ENCODE results near the gene PDHB. TPM values are rescaled to one million over a fixed set of nuclear protein-coding genes. Genes with fewer than 3 reads are reported as not detected.

The PDHB gene
- polyA plus RNA-seq, 3 donors: 30.5 to 125 (median 112) TPM

- TF ChIP-seq CTCF (IDR thresholded peaks at IDR 0.05): no peak
These were observed 15.4 kb downstream of the PDHB start for GRCh38 chr3:58418227-58418626.

DNA sequence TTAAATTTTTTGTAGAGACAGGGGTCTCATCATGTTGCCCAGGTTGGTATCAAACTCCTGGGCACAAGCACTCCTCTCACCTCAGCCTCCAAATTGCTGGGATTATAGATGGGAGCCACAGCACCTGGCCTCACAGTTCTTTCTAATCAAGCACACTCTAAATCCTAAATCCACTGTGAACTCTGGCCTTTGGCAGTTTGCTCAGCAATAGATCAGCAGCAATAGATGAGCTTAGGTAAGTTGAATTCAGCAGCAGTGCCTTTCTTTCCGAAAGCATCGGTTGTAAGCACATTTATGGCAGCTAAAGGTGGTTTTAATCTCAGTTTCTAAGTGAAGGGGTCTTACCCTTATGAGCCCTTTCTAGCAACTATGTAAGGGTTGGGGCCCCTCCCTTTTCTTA lies 16.6 kb downstream of the PDHB start:
- H3K27ac ChIP-seq (ENCODE audit: low read depth in 1 of 2, low read length in 2 of 2): peak overlapping the region in 1 of 2 donors; percentile 4
- H3K9me3 ChIP-seq (replicated peaks in 1 of 2; ENCODE audit: control insufficient read depth in 1 of 2, insufficient read depth in 1 of 2, low read length in 2 of 2): no peaks in the 10 kb centered on the region
- peaks cover 7% of the 10 kb centered on the region for H4K20me1 ChIP-seq (ENCODE audit: insufficient read depth, low read length)
- peaks cover 59 to 94% of the 10 kb centered on the region in 2 donors for H3K36me3 ChIP-seq (replicated peaks in 1 of 2; ENCODE audit: control insufficient read depth in 1 of 2, insufficient read depth in 2 of 2, low read length in 2 of 2)
- Mint-ChIP-seq H3K4me3 (no peak overlapping the region), H3K27ac (peak overlapping the region in 1 of 7 donors; percentile 26), H3K36me3 (peaks cover 69 to 80% of the 10 kb centered on the region in 2 donors), H3K9me3 (peaks cover 0 to 1% (median 0%) of the 10 kb centered on the region in 7 donors), H3K4me1 (peaks cover 13% of the 10 kb centered on the region), H3K27me3 (ENCODE audit: low read depth in 3 of 3) (peaks cover 0 to 1% (median 0%) of the 10 kb centered on the region in 3 donors)
- DNase-seq: no peak
- H3K79me2 ChIP-seq (ENCODE audit: insufficient read depth, low read length): no peaks in the 10 kb centered on the region
- no peak overlapping the region for H3K4me2 ChIP-seq (replicated peaks; ENCODE audit: extremely low read depth, low read length, poor library complexity, severe bottlenecking)
- no CpG with 5 or more reads among the region's 2 CpGs for WGBS (ENCODE audit: insufficient coverage)
- peaks cover 0 to 3% of the 10 kb centered on the region in 2 donors for H3K4me1 ChIP-seq (ENCODE audit: control insufficient read depth in 1 of 2, insufficient read depth in 2 of 2, low read length in 2 of 2)
- no peak overlapping the region for H3K9ac ChIP-seq (ENCODE audit: insufficient read depth, low read length, poor library complexity, severe bottlenecking)
- no peak overlapping the region for H2AFZ ChIP-seq (ENCODE audit: insufficient read depth, low read depth, low read length, poor library complexity, severe bottlenecking)
- intact Hi-C loops (cut with micrococcal nuclease): loop anchor here in 1 of 2 donors (5.0 kb wide), 1 partner anchor 110 kb away; the partner anchor contains the start of genes HTD2 and RPP14
- TF ChIP-seq CTCF (IDR thresholded peaks at IDR 0.05): no peak
- H3K27me3 ChIP-seq (ENCODE audit: control insufficient read depth in 2 of 2, insufficient read depth in 2 of 2, low read length in 2 of 2): no peaks in the 10 kb centered on the region
- no peak overlapping the region for H3K4me3 ChIP-seq (replicated peaks in 1 of 3; ENCODE audit: low read depth in 2 of 3, low read length in 3 of 3)

More at GRCh38 chr3:58418227-58418626, 15.4 kb downstream of the PDHB start:
- H3K4me3 Mint-ChIP-seq: no peak overlapping the region
- H3K27me3 ChIP-seq (ENCODE audit: control insufficient read depth in 2 of 2, insufficient read depth in 2 of 2, low read length in 2 of 2): no peaks in the 10 kb centered on the region
- no peak overlapping the region for H2AFZ ChIP-seq (ENCODE audit: insufficient read depth, low read depth, low read length, poor library complexity, severe bottlenecking)
- H3K4me1 ChIP-seq (ENCODE audit: control insufficient read depth in 1 of 2, insufficient read depth in 2 of 2, low read length in 2 of 2): peaks cover 0 to 3% of the 10 kb centered on the region in 2 donors
- intact Hi-C loops (cut with micrococcal nuclease): loop anchor here in 1 of 2 donors (5.0 kb wide), 1 partner anchor 111 kb away; the partner anchor contains the start of genes HTD2 and RPP14
- no peak overlapping the region for H3K27ac ChIP-seq (ENCODE audit: low read depth in 1 of 2, low read length in 2 of 2)
- H4K20me1 ChIP-seq (ENCODE audit: insufficient read depth, low read length): peaks cover 9% of the 10 kb centered on the region
- H3K36me3 Mint-ChIP-seq: peaks cover 68 to 80% of the 10 kb centered on the region in 2 donors
- no peak overlapping the region for H3K4me3 ChIP-seq (replicated peaks in 1 of 3; ENCODE audit: low read depth in 2 of 3, low read length in 3 of 3)
- H3K9me3 Mint-ChIP-seq: peaks cover 0 to 1% (median 0%) of the 10 kb centered on the region in 7 donors
- no peak overlapping the region for H3K4me2 ChIP-seq (replicated peaks; ENCODE audit: extremely low read depth, low read length, poor library complexity, severe bottlenecking)
- H3K27ac Mint-ChIP-seq: peak overlapping the region in 4 of 7 donors; percentile 22 to 67 (median 42)
- peaks cover 59 to 94% of the 10 kb centered on the region in 2 donors for H3K36me3 ChIP-seq (replicated peaks in 1 of 2; ENCODE audit: control insufficient read depth in 1 of 2, insufficient read depth in 2 of 2, low read length in 2 of 2)
- H3K79me2 ChIP-seq (ENCODE audit: insufficient read depth, low read length): no peaks in the 10 kb centered on the region
- peaks cover 13% of the 10 kb centered on the region for H3K4me1 Mint-ChIP-seq
- peaks cover 0 to 1% (median 0%) of the 10 kb centered on the region in 3 donors for H3K27me3 Mint-ChIP-seq (ENCODE audit: low read depth in 3 of 3)
- no peak for DNase-seq
- H3K9me3 ChIP-seq (replicated peaks in 1 of 2; ENCODE audit: control insufficient read depth in 1 of 2, insufficient read depth in 1 of 2, low read length in 2 of 2): no peaks in the 10 kb centered on the region
- no peak overlapping the region for H3K9ac ChIP-seq (ENCODE audit: insufficient read depth, low read length, poor library complexity, severe bottlenecking)
- WGBS (ENCODE audit: insufficient coverage): 86% methylated on average over 6 of the region's 6 CpGs
